ENCODE data around the gene ARHGEF10L. TPM values are rescaled to one million over a fixed set of nuclear protein-coding genes. Genes with fewer than 3 reads are reported as not detected.

Gene ARHGEF10L
- total RNA-seq, 2 donors from 2014 or later = 26.0 to 39.7 TPM

- intact Hi-C loops (cut with DNase I) = loop anchor here (10.0 kb wide), 1 partner anchor 1355 kb away; no protein-coding TSS in a partner anchor
- 67% methylated on average over 8 of the region's 8 CpGs for WGBS
- no peak for DNase-seq (ENCODE audit: low spot score)
- Histone ChIP-seq H3K36me3 (no peaks in the 10 kb centered on the region), H3K27ac (no peak overlapping the region), H3K9me3 (no peaks in the 10 kb centered on the region), H3K27me3 (replicated peaks; ENCODE audit: insufficient read depth) (no peaks in the 10 kb centered on the region), H3K4me1 (replicated peaks) (no peaks in the 10 kb centered on the region), H3K4me3 (no peak overlapping the region)
- TF ChIP-seq POLR2AphosphoS5 (IDR thresholded peaks at IDR 0.05) (no peak), CTCF (IDR thresholded peaks at IDR 0.05) (no peak), POLR2A (IDR thresholded peaks at IDR 0.05) (no peak)
These were observed 30.1 kb upstream of the ARHGEF10L start for GRCh38 chr1:17509363-17509762.

- no peaks in the 10 kb centered on the region for H3K9me3 ChIP-seq
- H3K27ac ChIP-seq = no peak overlapping the region
- intact Hi-C loops (cut with DNase I) = no loop called here
- no peak overlapping the region for H3K4me3 ChIP-seq
- no peak for TF ChIP-seq POLR2AphosphoS5 (IDR thresholded peaks at IDR 0.05)
- TF ChIP-seq CTCF (IDR thresholded peaks at IDR 0.05) = no peak
- TF ChIP-seq POLR2A (IDR thresholded peaks at IDR 0.05) = no peak
- H3K4me1 ChIP-seq (replicated peaks) = no peaks in the 10 kb centered on the region
- H3K27me3 ChIP-seq (replicated peaks; ENCODE audit: insufficient read depth) = no peaks in the 10 kb centered on the region
- H3K36me3 ChIP-seq = no peaks in the 10 kb centered on the region
- 95% methylated on average over 3 of the region's 3 CpGs for WGBS
- no peak for DNase-seq (ENCODE audit: low spot score)
These were observed 29.4 kb upstream of the ARHGEF10L start for GRCh38 chr1:17510138-17510537.

- Histone ChIP-seq H3K36me3 (no peaks in the 10 kb centered on the region), H3K9me3 (no peaks in the 10 kb centered on the region), H3K27ac (no peak overlapping the region), H3K4me1 (replicated peaks) (no peaks in the 10 kb centered on the region), H3K27me3 (replicated peaks; ENCODE audit: insufficient read depth) (no peaks in the 10 kb centered on the region), H3K4me3 (no peak overlapping the region)
- 87% methylated on average over 2 of the region's 2 CpGs for WGBS
- TF ChIP-seq POLR2A (IDR thresholded peaks at IDR 0.05) (no peak), CTCF (IDR thresholded peaks at IDR 0.05) (no peak), POLR2AphosphoS5 (IDR thresholded peaks at IDR 0.05) (no peak)
- DNase-seq (ENCODE audit: low spot score) = no peak
- intact Hi-C loops (cut with DNase I) = no loop called here
These were observed 28.3 kb upstream of the ARHGEF10L start for GRCh38 chr1:17511188-17511587.

GRCh38 chr1:17513131-17513530 is 26.4 kb upstream of the ARHGEF10L start:
- Histone ChIP-seq H3K4me3 (no peak overlapping the region), H3K4me1 (replicated peaks) (no peaks in the 10 kb centered on the region), H3K36me3 (no peaks in the 10 kb centered on the region), H3K27ac (no peak overlapping the region), H3K27me3 (replicated peaks; ENCODE audit: insufficient read depth) (no peaks in the 10 kb centered on the region), H3K9me3 (no peaks in the 10 kb centered on the region)
- no peak for DNase-seq (ENCODE audit: low spot score)
- intact Hi-C loops (cut with DNase I) = no loop called here
- 60% methylated on average over 4 of the region's 4 CpGs for WGBS
- TF ChIP-seq POLR2A (IDR thresholded peaks at IDR 0.05) = no peak
- TF ChIP-seq CTCF (IDR thresholded peaks at IDR 0.05) = no peak

GRCh38 chr1:17514776-17515175 is 24.7 kb upstream of the ARHGEF10L start:
- no peaks in the 10 kb centered on the region for H3K4me1 ChIP-seq (replicated peaks)
- H3K27ac ChIP-seq = no peak overlapping the region
- H3K27me3 ChIP-seq (replicated peaks; ENCODE audit: insufficient read depth) = no peaks in the 10 kb centered on the region
- no peak overlapping the region for H3K4me3 ChIP-seq
- H3K9me3 ChIP-seq = no peaks in the 10 kb centered on the region
- DNase-seq (ENCODE audit: low spot score) = no peak
- intact Hi-C loops (cut with DNase I) = no loop called here
- TF ChIP-seq POLR2AphosphoS5 (IDR thresholded peaks at IDR 0.05) = no peak
- TF ChIP-seq POLR2A (IDR thresholded peaks at IDR 0.05) = no peak
- no peak for TF ChIP-seq CTCF (IDR thresholded peaks at IDR 0.05)
- WGBS = 86% methylated on average over 10 of the region's 10 CpGs
- H3K36me3 ChIP-seq = no peaks in the 10 kb centered on the region

All from prostate gland (tissue), 2 donors.